Measurements from ENCODE around the gene SLC16A12. TPM values are rescaled to one million over a fixed set of nuclear protein-coding genes. Genes with fewer than 3 reads are reported as not detected.

Gene SLC16A12
- total RNA-seq, 1 donor from 2014 or later, result 1.0 TPM

- TF ChIP-seq CTCF (IDR thresholded peaks at IDR 0.05), result no peak
- Histone ChIP-seq H3K27me3 (ENCODE audit: low read depth) (no peaks in the 10 kb centered on the region), H3K4me3 (no peak overlapping the region), H3K9me3 (no peaks in the 10 kb centered on the region), H3K36me3 (no peaks in the 10 kb centered on the region), H3K27ac (no peak overlapping the region), H3K4me1 (peaks cover 41% of the 10 kb centered on the region)
- intact Hi-C loops (cut with DNase I), result no loop called here
- ATAC-seq, result no peak
- DNase-seq, result no peak
These were observed 144.7 kb downstream of the SLC16A12 start for GRCh38 chr10:89390476-89391225.

- H3K27me3 ChIP-seq (ENCODE audit: low read depth), result no peaks in the 10 kb centered on the region
- peaks cover 29% of the 10 kb centered on the region for H3K4me1 ChIP-seq
- DNase-seq (no peak), ATAC-seq (no peak)
- no peak overlapping the region for H3K4me3 ChIP-seq
- no peaks in the 10 kb centered on the region for H3K36me3 ChIP-seq
- H3K27ac ChIP-seq, result no peak overlapping the region
- intact Hi-C loops (cut with DNase I), result no loop called here
- H3K9me3 ChIP-seq, result no peaks in the 10 kb centered on the region
- peak; percentile 27 for TF ChIP-seq CTCF (IDR thresholded peaks at IDR 0.05)
These were observed 146.1 kb downstream of the SLC16A12 start for GRCh38 chr10:89389254-89389653.

- H3K27me3 ChIP-seq (ENCODE audit: low read depth), result no peaks in the 10 kb centered on the region
- intact Hi-C loops (cut with DNase I), result no loop called here
- no peak for TF ChIP-seq CTCF (IDR thresholded peaks at IDR 0.05)
- no peak for DNase-seq
- H3K9me3 ChIP-seq, result no peaks in the 10 kb centered on the region
- no peak overlapping the region for H3K27ac ChIP-seq
- H3K36me3 ChIP-seq, result no peaks in the 10 kb centered on the region
- no peak for ATAC-seq
- no peak overlapping the region for H3K4me3 ChIP-seq
- peaks cover 25% of the 10 kb centered on the region for H3K4me1 ChIP-seq
These were observed 146.6 kb downstream of the SLC16A12 start for GRCh38 chr10:89388806-89389205.

- Histone ChIP-seq H3K27ac (peak overlapping the region; percentile 9), H3K4me3 (no peak overlapping the region), H3K27me3 (ENCODE audit: low read depth) (no peaks in the 10 kb centered on the region), H3K4me1 (no peaks in the 10 kb centered on the region), H3K36me3 (no peaks in the 10 kb centered on the region), H3K9me3 (no peaks in the 10 kb centered on the region)
- TF ChIP-seq CTCF (IDR thresholded peaks at IDR 0.05), result no peak
- ATAC-seq, result peak; percentile 54 to 82
- intact Hi-C loops (cut with DNase I), result no loop called here
- no peak for DNase-seq
These were observed 150.7 kb downstream of the SLC16A12 start for GRCh38 chr10:89384474-89385340.

- no peak for TF ChIP-seq CTCF (IDR thresholded peaks at IDR 0.05)
- H3K27me3 ChIP-seq (ENCODE audit: low read depth), result no peaks in the 10 kb centered on the region
- intact Hi-C loops (cut with DNase I), result no loop called here
- DNase-seq (no peak), ATAC-seq (no peak)
- H3K27ac ChIP-seq, result no peak overlapping the region
- H3K9me3 ChIP-seq, result no peaks in the 10 kb centered on the region
- H3K36me3 ChIP-seq, result no peaks in the 10 kb centered on the region
- no peak overlapping the region for H3K4me3 ChIP-seq
- no peaks in the 10 kb centered on the region for H3K4me1 ChIP-seq
These were observed 152.6 kb downstream of the SLC16A12 start for GRCh38 chr10:89382757-89383156.

Other genes starting within 250 kb of the SLC16A12 start
- 64.8 TPM for gene IFIT2, start 233.5 kb downstream of the SLC16A12 start, total RNA-seq
- 117 TPM for gene IFIT3, start 207.6 kb downstream of the SLC16A12 start, total RNA-seq
- not detected for gene IFIT1B, start 157.5 kb downstream of the SLC16A12 start, total RNA-seq
- 71.8 TPM for gene IFIT1, start 143.0 kb downstream of the SLC16A12 start, total RNA-seq
- gene IFIT5, start 121.0 kb downstream of the SLC16A12 start, total RNA-seq, result 25.3 TPM
- 8.2 TPM for gene PANK1, start 109.6 kb upstream of the SLC16A12 start, total RNA-seq
- 6.7 TPM for gene KIF20B, start 166.0 kb upstream of the SLC16A12 start, total RNA-seq

All from lower lobe of right lung (tissue), 2 donors.